ENCODE results near the gene TGIF2.
A peak's percentile ranks its signal among the peaks of the same experiment; 100 is the strongest.
"Not testable (repeated sequence)": the region's sequence is repeated elsewhere in the genome, so short reads cannot be mapped to it uniquely, and the experiment has no call there.

Gene TGIF2

DNA sequence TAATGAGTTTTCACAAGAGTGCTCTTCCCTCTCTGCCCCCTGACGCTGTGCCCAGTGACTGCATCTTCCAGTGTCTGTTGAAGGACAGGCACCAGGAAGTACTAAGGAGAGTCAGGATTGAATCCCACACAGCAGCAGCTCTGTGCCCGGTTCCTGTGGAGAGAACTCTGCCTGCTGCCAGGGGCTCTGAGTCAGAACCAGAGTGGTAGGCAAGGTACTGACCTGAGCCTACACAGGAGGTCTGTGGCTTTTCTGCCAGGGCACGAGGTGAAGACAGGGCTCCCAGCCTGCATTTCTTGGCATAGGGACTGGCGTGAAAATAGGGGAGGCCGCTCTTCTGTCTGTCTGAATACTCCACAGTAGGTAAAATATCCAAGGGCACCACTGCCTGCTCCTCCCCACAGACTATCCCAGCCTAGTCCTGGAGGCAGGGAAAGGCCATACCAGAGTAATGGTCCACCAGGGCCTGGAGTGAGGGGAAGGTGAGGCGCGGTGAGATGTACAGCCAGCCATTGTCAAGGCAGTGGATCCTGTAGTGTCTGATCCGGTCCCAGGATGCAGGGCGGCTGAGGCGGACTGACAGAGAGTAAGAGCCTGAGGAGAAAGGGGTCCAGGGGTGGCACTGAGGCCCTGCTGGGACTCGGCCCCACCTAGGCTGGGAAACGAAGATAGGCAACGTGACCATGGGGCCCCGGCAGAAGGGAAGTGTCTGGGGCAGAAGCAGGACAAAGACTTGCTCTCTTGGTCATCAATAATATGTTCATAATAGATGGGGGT is 41.6 kb downstream of the TGIF2 start:
- no peak for DNase-seq (ENCODE audit: low read depth)

DNA sequence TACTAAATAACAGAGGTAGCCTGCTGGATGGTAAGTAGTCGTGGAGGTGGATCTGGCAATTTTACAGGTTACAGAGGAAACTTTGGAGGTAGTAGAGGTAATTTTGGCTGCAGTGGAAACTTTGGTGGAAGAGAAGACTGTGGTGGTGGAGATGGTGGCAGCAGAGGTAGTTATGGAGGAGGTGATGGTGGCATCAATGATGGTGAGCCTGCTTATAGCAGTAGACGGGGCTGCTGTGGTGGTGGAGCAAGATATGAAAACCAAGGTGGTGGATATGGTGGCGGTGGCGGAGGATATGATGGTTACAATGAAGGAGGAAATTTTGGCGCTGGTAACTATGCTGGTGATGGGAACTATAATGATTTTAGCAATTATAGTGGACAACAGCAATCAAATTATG is 47.5 kb downstream of the TGIF2 start:
- no peak for DNase-seq (ENCODE audit: low read depth)

DNA sequence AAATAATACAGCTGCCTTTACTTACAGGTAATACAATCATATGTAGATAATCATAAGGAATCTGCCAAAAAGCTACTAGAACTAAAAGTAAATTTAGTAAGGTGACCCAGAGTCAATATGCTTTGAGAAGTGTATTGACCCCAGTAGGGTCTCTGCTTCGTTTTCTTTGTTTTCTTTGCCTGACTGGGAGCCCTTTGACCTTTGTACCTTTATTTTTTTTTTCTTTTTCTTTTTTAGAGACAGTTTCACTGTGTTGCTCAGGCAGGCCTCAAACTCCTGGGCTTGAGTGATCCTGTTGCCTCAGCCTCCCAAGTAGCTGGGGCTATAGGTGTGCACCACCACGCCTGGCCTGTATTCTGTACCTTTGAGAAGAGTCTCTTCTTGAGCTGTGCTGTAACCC is 50.0 kb downstream of the TGIF2 start:
- DNase-seq (ENCODE audit: low read depth), result no peak

DNA sequence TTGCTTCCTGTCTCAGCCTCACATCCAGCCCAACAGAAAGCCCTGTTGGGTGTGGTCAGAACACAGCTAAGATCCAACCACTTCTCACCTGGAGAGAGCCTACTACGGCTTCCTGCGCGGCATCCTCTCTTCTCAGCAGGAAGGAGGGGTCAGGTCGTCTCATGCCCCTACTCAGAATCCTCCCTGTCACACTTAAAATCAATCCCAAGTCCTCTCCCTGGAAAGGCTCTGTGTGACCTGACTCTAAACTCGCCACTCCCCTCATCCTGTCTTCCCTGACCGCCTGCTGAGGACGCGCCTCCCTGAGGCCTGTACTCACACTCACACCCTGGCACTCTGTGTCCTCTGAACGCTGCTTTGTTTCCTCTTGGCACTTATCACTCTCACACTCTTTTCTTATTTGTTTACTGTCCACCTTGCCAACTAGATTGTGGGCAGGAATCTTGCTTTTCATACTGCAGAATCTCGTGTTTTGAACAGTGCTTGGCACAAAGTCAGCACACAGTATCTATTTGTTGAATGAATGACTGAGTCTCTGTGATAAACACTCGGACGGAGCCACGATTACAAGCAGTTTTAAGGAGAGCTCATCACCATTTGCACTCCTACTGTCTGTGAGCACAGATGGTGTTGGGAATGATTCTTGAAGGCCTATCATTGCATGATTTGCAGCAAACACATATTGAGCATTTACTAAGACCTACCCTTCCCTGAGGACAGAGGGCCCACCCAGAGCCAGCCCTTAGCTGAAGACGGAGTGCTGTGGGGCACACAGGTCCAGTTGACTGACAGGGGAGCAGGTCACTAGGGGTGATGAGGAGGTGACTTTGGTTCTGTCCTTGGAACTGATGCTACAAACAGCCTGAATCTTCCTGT is 50.9 kb downstream of the TGIF2 start:
- DNase-seq (ENCODE audit: low read depth), result no peak

DNA sequence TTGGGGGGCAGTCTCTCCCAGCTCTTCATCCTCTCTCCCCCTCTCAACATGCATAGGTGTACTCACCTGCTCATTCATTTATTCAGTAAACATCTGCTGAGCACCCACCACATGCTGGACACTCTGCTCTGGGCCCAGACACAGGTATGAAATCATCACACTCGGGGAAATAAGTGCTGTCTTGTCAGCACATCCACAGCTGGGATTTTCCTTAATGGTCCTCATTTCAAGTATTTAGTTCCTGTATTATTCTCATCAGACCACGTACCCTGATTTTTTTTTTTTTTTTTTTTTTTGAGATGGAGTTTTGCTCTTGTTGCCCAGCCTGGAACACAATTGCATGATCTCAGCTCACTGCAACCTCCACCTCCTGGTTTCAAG is 51.5 kb downstream of the TGIF2 start:
- DNase-seq (ENCODE audit: low read depth), result no peak

DNA sequence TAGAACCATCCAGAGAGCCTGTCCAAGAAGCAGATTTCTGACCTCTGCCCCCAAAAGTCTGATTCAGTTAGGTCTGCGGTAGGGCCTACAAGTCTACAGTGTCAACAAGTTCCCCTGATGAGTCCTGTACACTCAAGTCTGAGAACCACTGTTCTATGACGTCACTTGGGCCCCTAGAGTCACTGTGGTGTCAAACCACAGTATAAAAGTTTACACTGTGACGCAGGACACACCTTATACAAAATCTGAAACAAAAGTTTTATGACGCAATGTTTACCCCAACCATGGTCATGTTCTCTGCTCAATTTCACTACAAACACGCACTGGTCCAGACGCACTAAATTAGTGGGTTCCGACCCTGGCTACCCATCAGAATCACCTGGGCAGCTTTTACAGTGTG is 54.7 kb downstream of the TGIF2 start:
- DNase-seq (ENCODE audit: low read depth), result no peak

DNA sequence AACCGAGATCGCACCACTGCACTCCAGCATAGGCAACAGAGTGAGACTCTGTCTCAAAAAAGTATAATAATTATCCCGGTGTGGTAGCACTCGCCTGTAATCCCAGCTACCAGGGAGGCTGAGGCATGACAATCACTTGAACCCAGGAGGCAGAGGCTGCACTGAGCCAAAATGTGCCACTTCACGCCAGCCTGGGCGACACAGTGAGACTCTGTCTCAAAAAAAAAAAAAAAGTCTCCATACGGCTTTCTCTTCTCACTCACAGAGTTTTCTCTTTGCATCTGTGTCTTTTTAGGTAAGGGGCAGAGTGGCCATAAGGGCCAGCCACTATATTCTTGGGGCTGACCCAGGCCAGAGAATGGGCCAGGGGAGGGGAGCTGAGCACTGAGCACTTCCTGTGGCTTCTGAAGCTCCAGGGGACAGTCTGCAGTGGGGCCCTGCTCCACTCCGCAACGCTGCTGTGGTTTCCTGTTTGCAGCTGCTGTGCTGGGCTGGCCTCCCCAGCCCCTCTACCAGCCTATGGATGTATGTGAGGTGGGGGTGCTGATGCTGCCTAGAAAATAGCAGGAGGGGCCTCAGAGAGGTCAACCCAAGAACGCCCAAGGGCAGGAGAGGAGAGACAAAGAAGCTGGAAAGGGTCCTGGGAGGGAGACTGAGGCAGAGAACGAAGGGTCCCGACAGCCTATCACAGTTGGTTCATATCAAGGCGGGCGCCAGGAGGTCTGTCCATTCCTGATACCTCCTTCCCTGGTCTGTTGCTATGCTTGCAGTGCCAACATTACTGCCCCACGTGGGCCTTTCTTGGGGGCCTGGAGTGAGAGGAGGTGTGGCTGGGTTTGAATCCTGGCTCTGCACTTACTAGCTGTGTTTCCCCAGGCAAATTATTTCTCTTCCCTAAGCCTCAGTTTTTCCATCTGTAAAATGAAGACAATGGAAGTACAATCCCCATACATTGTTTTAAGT is 56.6 kb downstream of the TGIF2 start:
- peak; percentile 29 for DNase-seq (ENCODE audit: low read depth)

DNA sequence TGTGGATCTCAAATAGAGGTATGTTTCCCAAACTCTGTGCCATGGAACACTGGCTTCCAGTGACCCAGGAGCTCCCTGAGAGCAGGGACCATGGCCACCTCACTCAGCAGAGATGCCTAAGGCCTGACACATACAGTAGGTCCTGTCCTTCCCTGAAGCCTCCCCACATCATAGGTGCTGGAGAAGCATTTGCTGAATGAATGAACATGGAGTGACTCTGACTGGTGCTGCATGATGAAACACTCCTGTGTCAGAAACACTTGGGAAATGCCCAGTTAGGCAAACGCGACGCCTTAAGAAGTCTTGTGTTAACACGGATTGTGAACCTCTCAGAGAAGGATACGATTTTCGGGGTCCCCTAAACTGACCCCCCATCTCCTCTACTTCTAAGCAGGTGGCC is 58.2 kb downstream of the TGIF2 start:
- DNase-seq (ENCODE audit: low read depth), result no peak

DNA sequence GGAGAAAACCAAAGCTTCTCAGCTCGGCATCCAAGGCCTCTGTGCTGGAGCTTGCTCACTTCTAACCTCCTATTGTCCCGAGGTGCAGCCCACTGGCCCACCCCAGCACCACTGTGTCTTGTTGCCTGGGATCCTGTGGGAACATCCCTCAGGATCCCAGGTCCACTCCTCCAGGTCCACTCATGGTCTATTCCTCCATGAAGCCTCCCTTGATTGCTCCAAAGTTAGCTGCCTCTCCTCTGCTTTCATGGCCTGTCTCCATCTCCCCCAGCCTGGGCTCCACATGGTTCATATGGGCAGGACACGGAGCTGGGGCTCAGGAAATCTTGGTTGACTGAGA is 58.7 kb downstream of the TGIF2 start:
- DNase-seq (ENCODE audit: low read depth), result no peak

DNA sequence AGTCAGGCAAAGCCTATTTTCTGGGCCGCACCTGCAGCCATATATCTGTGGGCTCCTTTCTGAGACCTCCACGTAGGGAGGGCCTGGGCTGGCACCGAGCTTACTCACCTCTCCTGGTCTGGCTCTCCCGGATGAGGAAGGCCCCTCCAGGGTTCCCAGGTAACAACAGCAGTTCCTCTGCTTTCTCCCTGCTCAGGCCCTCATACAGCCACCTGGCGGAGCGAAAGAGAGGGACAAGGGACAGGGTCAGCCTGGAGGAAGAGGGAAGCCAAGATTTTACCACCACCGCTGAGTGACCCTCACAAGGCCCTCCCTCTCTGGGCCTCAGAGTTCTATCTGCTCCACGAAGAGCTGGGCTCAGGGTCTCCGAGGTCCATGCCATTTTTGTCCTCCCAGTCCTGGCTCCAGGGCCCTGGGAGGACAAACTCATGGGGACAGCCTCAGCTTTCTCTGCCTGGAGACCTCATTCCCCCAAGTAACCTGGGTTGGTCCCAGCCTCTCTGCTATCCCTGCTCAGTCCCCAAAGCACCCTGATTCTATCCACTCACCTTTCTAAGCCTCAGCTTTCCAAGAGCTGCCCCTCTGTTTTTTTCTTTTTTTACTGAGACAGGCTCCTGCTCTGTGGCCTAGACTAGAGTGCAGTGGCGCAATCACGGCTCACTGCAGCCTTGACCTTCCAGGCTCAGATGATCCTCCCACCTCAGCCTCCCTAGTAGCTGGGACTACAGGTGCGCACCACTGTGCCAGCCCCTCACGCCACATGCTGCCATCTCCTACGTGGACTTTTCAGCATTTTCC is 59.3 kb downstream of the TGIF2 start:
- DNase-seq (ENCODE audit: low read depth), result no peak

DNA sequence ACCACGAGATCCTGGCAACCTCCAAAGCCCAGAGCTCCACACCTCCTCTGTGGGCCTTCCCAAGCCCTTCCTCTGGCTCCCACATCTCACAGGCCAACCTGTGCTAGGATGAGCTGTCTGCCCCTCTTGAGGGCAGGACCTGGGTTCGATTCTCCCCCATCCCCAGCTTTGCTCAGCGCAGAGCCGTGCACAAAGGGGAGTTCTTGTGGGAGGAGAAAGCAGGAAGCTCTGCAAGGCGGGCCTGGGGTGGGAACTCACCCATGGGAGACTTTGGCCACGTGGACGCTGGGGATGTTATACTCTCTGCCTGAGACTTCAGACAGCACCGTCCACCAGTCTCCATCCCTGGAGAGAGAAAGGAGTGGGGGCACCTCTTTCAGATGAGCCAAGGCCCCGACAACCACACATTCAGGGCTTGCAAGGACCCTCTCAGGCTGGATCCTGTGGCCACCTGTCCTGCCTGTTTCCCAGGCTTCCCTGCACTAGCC is 59.9 kb downstream of the TGIF2 start:
- no peak for DNase-seq (ENCODE audit: low read depth)

DNA sequence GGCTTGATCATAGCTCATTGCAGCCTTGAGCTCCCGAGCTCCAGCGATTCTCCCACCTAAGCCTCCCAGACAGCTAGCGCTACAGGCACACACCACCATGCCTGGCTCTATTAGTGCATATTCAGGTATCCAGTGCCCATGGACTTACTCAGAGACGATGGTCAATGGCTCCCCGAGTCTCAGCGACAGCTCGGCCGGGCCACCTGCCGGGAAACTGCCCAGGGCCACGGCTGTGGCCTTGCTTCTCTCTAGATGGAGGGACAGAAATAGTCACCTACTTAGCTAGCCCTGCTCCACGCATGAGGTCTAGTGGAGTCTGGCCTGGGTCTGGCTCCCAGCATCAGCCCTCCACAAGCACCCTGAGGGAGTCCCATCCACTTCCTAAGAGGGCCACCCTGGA is 60.9 kb downstream of the TGIF2 start:
- DNase-seq (ENCODE audit: low read depth), result no peak

DNA sequence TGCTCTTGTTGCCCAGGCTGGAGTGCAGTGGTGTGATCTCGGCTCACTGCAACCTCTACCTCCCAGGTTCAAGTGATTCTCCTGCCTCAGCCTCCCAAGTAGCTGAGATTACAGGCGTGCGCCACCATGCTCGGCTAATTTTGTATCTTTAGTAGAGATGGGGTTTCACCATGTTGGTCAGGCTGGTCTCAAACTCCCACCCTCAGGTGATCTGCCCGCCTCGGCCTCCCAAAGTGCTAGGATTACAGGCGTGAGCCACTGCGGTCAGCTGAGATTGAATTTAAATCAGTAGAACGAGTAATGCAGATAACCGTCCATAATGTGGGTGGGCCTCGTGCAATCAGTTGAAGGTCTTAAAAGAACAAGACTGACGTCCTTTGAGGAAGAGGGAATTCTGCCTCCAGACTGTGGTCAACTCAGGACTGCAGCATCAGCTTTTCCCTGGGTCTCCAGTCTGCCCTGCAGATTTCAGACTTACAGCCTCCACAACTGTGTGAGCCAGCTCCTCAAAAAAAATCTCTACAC is 65.5 kb downstream of the TGIF2 start:
- not testable (repeated sequence) for DNase-seq (ENCODE audit: low read depth)

DNA sequence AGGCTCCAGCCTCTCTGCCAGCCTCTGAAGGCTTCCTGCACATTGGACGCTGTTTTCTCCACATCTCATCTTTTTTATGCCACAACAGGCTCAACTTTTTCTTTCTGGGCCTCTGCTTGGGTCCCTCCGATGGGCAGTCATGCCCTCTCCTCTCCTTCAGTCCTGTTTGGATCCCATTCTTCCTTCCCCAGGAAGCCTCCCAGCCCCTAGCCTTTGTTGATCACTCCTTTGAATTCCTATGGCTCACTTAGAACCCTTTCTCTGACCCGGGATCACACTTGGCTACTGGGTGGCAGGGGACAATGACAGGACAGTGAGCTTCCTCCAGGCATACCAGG is 68.1 kb downstream of the TGIF2 start:
- no peak for DNase-seq (ENCODE audit: low read depth)

DNA sequence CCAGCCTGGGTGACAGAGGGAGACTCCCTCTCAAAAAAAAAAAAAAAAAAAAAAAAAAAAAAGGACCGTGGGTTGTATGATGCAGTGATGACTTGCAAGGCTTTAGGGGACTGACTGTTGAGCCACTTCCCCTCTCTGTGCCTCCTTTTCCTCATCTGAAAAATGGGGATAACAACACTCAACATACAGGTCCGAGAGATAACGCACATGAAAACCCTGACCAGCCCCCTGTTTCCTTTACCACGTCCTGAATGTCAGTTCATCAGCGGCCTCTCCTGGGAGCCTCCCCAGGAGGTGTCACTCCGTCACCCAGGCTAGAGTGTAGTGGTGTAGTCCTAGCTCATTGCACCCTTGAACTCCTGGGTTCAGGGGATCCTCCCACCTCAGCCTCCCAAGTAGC is 68.7 kb downstream of the TGIF2 start:
- DNase-seq (ENCODE audit: low read depth), result no peak
